GM12874 (cell line): ENCODE data around the gene KCNN1.

Experiments
- CTCF ChIP-seq: IDR thresholded peaks from 2 replicates; pipeline ENCODE4 v1.5.1; 2011; ENCODE audit warnings: low read depth, mild to moderate bottlenecking, control low read depth, low read length, moderate library complexity; ENCODE audit not compliant: insufficient read depth

Gene KCNN1

DNA sequence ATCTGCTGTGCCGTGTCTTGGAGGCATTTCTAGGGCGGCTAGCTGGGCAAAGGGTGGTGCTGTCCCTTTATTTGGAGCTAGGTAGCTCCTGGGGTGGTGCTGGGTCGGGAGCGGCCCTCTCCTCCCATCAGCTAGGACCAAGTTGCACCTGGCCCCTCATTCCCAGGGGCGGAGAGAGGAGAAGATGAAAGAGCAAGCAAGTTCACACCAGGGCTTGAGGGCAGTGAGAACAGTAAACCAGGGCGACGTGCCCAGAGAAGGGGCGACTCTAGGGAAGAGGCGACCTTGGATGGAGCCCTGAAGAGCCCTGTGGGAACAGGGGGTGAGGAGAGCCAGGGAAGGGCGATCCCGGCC is 17.0 kb upstream of the KCNN1 start:
- no peak for TF ChIP-seq CTCF

- no peak for TF ChIP-seq CTCF
Observed at GRCh38 chr19:17950310-17951156, 16.4 kb upstream of the KCNN1 start.

- no peak for TF ChIP-seq CTCF
Observed at GRCh38 chr19:17951157-17951989, 15.5 kb upstream of the KCNN1 start.

DNA sequence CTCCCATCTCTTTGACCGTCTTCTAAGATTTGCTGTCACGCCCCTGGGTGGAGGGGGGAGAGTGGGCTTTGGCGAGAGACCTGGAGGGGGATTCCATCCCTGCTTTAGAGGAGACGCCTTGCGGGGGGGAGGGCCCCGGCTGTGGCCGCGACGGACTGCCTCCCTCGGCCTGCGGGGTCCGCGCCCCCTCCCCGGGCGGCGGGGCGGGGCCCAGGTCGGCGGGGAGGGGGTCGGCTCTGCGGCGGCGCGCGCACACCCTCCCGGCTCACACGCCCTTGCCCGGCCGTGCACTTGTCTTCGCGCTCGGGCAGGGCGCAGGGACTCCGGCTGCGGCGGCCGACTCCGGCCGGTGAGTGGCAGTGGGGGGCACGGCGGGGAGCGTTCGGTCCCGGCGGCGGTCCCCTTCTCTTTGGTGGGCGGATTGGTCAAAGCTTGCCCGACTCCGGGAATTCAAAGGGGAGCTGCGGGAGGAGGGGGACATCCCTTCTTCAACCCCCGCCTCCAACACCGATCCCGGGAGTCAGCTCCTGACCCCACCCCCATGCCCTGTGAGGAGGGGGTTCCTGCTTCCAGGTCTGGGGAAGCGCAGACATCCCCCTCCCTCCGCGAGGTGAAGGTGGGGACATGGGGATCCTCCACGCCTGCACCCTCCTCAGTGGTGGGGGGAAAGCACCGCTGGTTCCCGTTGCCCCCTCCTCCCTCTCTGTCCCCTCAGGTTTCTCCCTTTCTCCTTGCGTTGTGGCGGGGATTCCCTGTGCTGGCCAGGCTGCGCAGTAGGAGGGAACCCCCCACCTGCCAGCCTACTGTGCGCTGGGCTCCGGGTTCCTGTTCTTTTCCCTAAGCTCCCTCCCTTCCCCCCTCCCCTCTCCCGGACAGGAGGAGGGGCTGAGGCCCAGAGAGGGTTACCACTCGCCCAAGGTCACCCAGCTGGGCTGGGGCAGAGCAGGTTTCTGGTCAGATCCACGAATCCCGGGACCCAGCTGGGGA is 14.6 kb upstream of the KCNN1 start:
- TF ChIP-seq CTCF, result no peak

- TF ChIP-seq CTCF, result no peak
Observed at GRCh38 chr19:17953316-17953801, 13.5 kb upstream of the KCNN1 start.

GRCh38 chr19:17953869-17954268 is 13.0 kb upstream of the KCNN1 start:
- no peak for TF ChIP-seq CTCF
